Stimulated activated CD8-positive, alpha-beta memory T cell treated with anti-CD3 and anti-CD28 coated beads, Interleukin-7, amount 100 ng/mL, for 48 hours (primary cell): Measurements from ENCODE around the gene EEF1AKMT1.
"Not testable (repeated sequence)": the region's sequence is repeated elsewhere in the genome, so short reads cannot be mapped to it uniquely, and the experiment has no call there.

Experiments used
- DNase-seq, 2 donors: peaks; one replicate each; pipeline ENCODE4 v3.0.0-alpha.2; 2020; ENCODE audit warnings: low read depth in 1 of 2; ENCODE audit errors: extremely low read depth in 1 of 2

EEF1AKMT1 gene

GRCh38 chr13:20701461-20701860, 72.3 kb downstream of the EEF1AKMT1 start:
- no peak for DNase-seq

- no peak for DNase-seq
These were observed 73.5 kb downstream of the EEF1AKMT1 start for GRCh38 chr13:20700288-20700687.

GRCh38 chr13:20699715-20700114, 74.0 kb downstream of the EEF1AKMT1 start:
- no peak for DNase-seq

GRCh38 chr13:20696073-20696472, 77.7 kb downstream of the EEF1AKMT1 start:
- DNase-seq: no peak

- no peak for DNase-seq
These were observed 82.1 kb downstream of the EEF1AKMT1 start for GRCh38 chr13:20691616-20692015.

GRCh38 chr13:20689291-20689690, 84.5 kb downstream of the EEF1AKMT1 start:
- no peak for DNase-seq

- no peak for DNase-seq
These were observed 86.7 kb downstream of the EEF1AKMT1 start for GRCh38 chr13:20686863-20687579.

DNA sequence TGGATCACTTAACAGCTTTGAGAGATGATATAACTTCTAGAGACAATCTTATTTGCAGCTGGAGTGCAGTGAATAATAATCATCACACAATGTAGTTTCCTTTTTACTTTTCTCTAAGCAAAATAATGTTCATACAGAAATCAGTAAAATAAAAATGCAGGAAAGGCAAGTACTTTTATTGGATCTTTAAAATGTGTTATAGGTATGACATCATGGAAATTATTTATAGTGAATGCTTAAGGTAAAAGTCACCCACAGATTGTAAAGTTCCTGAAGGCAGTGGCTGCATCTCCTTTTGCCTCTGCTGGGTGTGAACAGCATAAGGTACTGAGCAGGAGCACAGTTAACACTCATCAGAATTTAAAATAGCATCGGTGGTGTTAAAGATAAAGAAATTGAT, 87.6 kb downstream of the EEF1AKMT1 start:
- DNase-seq: no peak

DNA sequence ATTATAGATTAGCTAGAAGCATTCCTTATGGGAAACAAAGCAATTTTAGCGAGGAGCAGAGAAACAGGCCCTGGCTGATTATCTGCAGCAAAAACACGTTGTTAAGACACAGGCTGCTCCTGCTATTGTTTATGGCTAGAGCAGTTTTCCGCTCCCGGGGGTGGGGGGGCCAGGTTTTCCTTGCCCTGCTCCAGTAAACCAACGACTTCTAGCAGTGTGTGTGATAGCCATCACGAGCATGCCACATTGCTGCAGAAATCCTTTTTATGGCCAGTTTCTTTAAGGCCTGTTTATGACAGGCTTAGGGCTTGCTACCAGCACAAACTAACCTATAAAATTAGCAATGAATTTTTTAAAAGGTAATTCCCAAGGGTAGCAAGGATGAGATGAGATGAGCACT, 88.7 kb downstream of the EEF1AKMT1 start:
- no peak for DNase-seq

- no peak for DNase-seq
These were observed 89.2 kb downstream of the EEF1AKMT1 start for GRCh38 chr13:20684546-20684945.

- DNase-seq: no peak
These were observed 89.7 kb downstream of the EEF1AKMT1 start for GRCh38 chr13:20684041-20684440.

GRCh38 chr13:20682061-20682460, 91.7 kb downstream of the EEF1AKMT1 start:
- no peak for DNase-seq

GRCh38 chr13:20681481-20681880, 92.3 kb downstream of the EEF1AKMT1 start:
- DNase-seq: not testable (repeated sequence)

DNA sequence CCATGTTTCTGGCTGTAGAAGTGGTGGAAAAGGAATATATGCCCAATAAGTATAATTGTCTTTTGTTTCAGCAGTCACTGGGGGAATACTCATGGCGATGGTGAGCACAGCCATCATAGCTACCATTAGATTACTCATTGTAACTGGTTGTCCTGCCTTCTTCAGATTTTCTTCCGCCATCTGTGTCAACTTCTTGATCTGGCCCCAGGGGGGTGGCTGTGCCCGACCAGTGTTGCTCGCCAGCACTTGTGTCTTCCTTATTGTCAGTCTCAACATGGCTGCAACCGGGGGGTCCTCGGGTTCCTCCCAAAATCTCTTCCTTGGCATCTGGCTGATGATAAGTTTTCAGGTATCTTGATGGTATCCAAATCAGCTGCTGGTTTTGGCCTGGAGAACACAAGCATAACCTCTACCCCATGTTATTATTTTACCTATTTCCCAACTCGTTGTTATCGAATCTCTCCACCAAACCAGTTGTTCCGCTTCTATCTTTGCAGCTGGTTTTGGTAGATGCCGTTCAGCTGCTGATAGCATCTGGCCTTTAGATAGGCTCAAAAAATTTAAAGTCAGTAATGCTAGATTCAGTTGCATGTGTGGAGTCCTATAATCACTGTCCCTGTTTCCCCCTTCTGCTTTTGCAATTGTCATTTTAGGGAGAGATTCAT, 93.2 kb downstream of the EEF1AKMT1 start:
- DNase-seq: no peak

DNA sequence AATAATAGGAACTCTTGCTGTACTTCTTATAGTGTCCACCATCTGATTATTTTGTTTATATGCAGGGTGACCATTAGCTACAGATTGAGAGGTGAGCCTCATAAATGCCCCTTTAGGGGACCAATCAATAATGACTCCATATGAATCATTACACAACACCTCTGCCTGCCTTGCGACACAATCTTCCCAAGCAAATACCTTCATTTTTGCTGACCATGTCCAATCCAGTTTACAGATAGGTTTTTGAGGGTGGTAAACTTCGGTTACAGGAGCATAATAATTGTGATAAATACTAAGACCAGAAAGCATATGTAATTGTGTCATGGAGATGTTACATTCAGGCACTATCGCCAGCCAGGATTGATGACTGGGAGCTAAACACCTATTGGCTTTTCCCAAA, 93.9 kb downstream of the EEF1AKMT1 start:
- DNase-seq: no peak
